Measurements from ENCODE around the gene RPL12. TPM values are rescaled to one million over a fixed set of nuclear protein-coding genes. Genes with fewer than 3 reads are reported as not detected.

The RPL12 gene
- total and polyA plus RNA-seq, 2 of the 13 experiments (the other 11 are each of a cell fraction or from before 2014, with no cell fraction given): 1,551 to 2,590 TPM

GRCh38 chr9:127450830-127451607, at the start of gene RPL12, which contains the start of gene LRSAM1 (continued):
- TF ChIP-seq STAT6 (CRISPR knock-in tag; IDR thresholded peaks at IDR 0.05; ENCODE audit: borderline replicate concordance) (no peak), USF2 (IDR thresholded peaks at IDR 0.05; ENCODE audit: low read depth, low read length) (no peak), USF2 (CRISPR knock-in tag; IDR thresholded peaks at IDR 0.05; ENCODE audit: borderline replicate concordance) (peak; percentile 1; the same call in 1 of the 2 replicates), CREBL2 (CRISPR knock-in tag; IDR thresholded peaks at IDR 0.05; ENCODE audit: borderline replicate concordance) (no peak), ZBTB37 (CRISPR knock-in tag; IDR thresholded peaks at IDR 0.05) (no peak), NFYC (CRISPR knock-in tag; IDR thresholded peaks at IDR 0.05) (peak; percentile 54), TFDP2 (CRISPR knock-in tag; IDR thresholded peaks at IDR 0.05) (peak; percentile 73), PAXIP1 (CRISPR knock-in tag; conservative IDR thresholded peaks at IDR 0.05) (peak; percentile 63; the same call in 1 of the 2 replicates), ZNF704 (CRISPR knock-in tag; IDR thresholded peaks at IDR 0.05; ENCODE audit: borderline replicate concordance) (peak; percentile 82), TBP (CRISPR knock-in tag; IDR thresholded peaks at IDR 0.05) (peak; percentile 32; the same call in 1 of the 2 replicates), ZNF644 (CRISPR knock-in tag; IDR thresholded peaks at IDR 0.05; ENCODE audit: low read depth) (no peak), BRD4 (CRISPR knock-in tag; IDR thresholded peaks at IDR 0.05) (peak; percentile 76; the same call in 1 of the 2 replicates), ZSCAN21 (CRISPR knock-in tag; IDR thresholded peaks at IDR 0.05; ENCODE audit: borderline replicate concordance) (no peak; the same call in 1 of the 2 replicates)

Data from HepG2 (cell line).